Endodermal cell (in vitro differentiated cells): ENCODE measurements around the gene DCTD. TPM values are rescaled to one million over a fixed set of nuclear protein-coding genes. Genes with fewer than 3 reads are reported as not detected.

Experiments
- DNase-seq: peaks from one replicate; pipeline ENCODE4 v3.0.0-alpha.2; 2017
- H3K27ac ChIP-seq: 2 replicates; pipeline ENCODE4 v1.5.1; 2013; ENCODE audit warnings: mild to moderate bottlenecking, low read depth, low read length, moderate library complexity
- H3K27me3 ChIP-seq: 2 replicates; pipeline ENCODE4 v1.6.1; 2013; ENCODE audit warnings: mild to moderate bottlenecking, low read length, moderate library complexity; ENCODE audit not compliant: insufficient read depth, control insufficient read depth, poor library complexity, severe bottlenecking
- H3K36me3 ChIP-seq: 2 replicates; pipeline ENCODE4 v1.7.0; 2013; ENCODE audit warnings: mild to moderate bottlenecking, low read length, moderate library complexity; ENCODE audit not compliant: control insufficient read depth, insufficient read depth
- H3K4me1 ChIP-seq: one replicate; pipeline ENCODE4 v1.7.0; 2013; ENCODE audit warnings: low read length; ENCODE audit not compliant: control insufficient read depth, insufficient read depth
- H3K4me3 ChIP-seq: 2 replicates; pipeline ENCODE4 v1.5.1; 2013; ENCODE audit warnings: mild to moderate bottlenecking, low read length, moderate library complexity
- H3K9ac ChIP-seq: 2 replicates; pipeline ENCODE4 v1.6.1; 2013; ENCODE audit warnings: mild to moderate bottlenecking, low read length, moderate library complexity; ENCODE audit not compliant: poor library complexity, severe bottlenecking; ENCODE audit errors: extremely low read depth
- H3K9me3 ChIP-seq: 2 replicates; pipeline ENCODE4 v1.6.1; 2013; ENCODE audit warnings: mild to moderate bottlenecking, low read length, moderate library complexity; ENCODE audit not compliant: control insufficient read depth
- H3K27ac Mint-ChIP-seq: 2 replicates; pipeline ENCODE4 v1.8.0; 2020; ENCODE audit warnings: mixed read lengths
- H3K27me3 Mint-ChIP-seq: 2 replicates; pipeline ENCODE4 v1.8.0; 2021; ENCODE audit warnings: mild to moderate bottlenecking, mixed read lengths; ENCODE audit not compliant: insufficient read depth
- H3K36me3 Mint-ChIP-seq: 2 replicates; pipeline ENCODE4 v1.8.0; 2020; ENCODE audit warnings: low read depth, mixed read lengths
- H3K4me1 Mint-ChIP-seq: 2 replicates; pipeline ENCODE4 v1.8.0; 2020; ENCODE audit warnings: mixed read lengths
- H3K4me3 Mint-ChIP-seq: 2 replicates; pipeline ENCODE4 v1.8.0; 2020; ENCODE audit warnings: mild to moderate bottlenecking, moderate library complexity, mixed read lengths
- H3K9me3 Mint-ChIP-seq: 2 replicates; pipeline ENCODE4 v1.8.0; 2020; ENCODE audit warnings: mild to moderate bottlenecking, mixed read lengths
- WGBS, 2 experiments: methylation state at CpG; one replicate each; pipeline versions ENCODE4 v1.1.5 to v1.1.7; 2013; ENCODE audit warnings: missing lambda C conversion rate in 2 of 2, mixed read lengths in 1 of 2; ENCODE audit not compliant: insufficient coverage in 1 of 2, insufficient read length in 1 of 2; 5-methylcytosine and 5-hydroxymethylcytosine counted together
- total RNA-seq, 2 donors: library from RNA; stranded (reverse); fragmentation: NEBNext Ultra II Directional in 1 of 2; extraction: Animal tissue kit (Norgen Biotek cat#: 25700) in 1 of 2; gene quantifications; 2 replicates in 1 of 2; 3 replicates in 1 of 2; pipeline ENCODE4 v1.2.1, GENCODE V29; 2021
- TF ChIP-seq, protein P1 (sequence below): fragments of 200-600 bp; sonication (generic); conservative IDR thresholded peaks from 2 replicates; pipeline ENCODE4 v1.5.0; 2021; ENCODE audit warnings: antibody characterized with exemption, mild to moderate bottlenecking

The DCTD gene
- total RNA-seq, 2 donors from 2014 or later = 104 to 111 TPM

- Mint-ChIP-seq H3K4me3 (no peak overlapping the region), H3K36me3 (no peaks in the 10 kb centered on the region), H3K9me3 (no peaks in the 10 kb centered on the region), H3K27me3 (no peaks in the 10 kb centered on the region), H3K4me1 (peaks cover 6% of the 10 kb centered on the region), H3K27ac (no peak overlapping the region)
- TF ChIP-seq, protein P1, sequence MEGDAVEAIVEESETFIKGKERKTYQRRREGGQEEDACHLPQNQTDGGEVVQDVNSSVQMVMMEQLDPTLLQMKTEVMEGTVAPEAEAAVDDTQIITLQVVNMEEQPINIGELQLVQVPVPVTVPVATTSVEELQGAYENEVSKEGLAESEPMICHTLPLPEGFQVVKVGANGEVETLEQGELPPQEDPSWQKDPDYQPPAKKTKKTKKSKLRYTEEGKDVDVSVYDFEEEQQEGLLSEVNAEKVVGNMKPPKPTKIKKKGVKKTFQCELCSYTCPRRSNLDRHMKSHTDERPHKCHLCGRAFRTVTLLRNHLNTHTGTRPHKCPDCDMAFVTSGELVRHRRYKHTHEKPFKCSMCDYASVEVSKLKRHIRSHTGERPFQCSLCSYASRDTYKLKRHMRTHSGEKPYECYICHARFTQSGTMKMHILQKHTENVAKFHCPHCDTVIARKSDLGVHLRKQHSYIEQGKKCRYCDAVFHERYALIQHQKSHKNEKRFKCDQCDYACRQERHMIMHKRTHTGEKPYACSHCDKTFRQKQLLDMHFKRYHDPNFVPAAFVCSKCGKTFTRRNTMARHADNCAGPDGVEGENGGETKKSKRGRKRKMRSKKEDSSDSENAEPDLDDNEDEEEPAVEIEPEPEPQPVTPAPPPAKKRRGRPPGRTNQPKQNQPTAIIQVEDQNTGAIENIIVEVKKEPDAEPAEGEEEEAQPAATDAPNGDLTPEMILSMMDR = no peak
- no peak overlapping the region for H3K9ac ChIP-seq
- H3K4me3 ChIP-seq = no peak overlapping the region
- no peak overlapping the region for H3K27ac ChIP-seq
- WGBS, 2 experiments = 92 to 93% methylated on average over 3 to 4 of the region's 4 CpGs
- DNase-seq = no peak
- H3K27me3 ChIP-seq = no peaks in the 10 kb centered on the region
- no peaks in the 10 kb centered on the region for H3K9me3 ChIP-seq
- H3K36me3 ChIP-seq = no peaks in the 10 kb centered on the region
- H3K4me1 ChIP-seq = no peaks in the 10 kb centered on the region
Observed at GRCh38 chr4:182869697-182870096, 47.5 kb downstream of the DCTD start.

DNA sequence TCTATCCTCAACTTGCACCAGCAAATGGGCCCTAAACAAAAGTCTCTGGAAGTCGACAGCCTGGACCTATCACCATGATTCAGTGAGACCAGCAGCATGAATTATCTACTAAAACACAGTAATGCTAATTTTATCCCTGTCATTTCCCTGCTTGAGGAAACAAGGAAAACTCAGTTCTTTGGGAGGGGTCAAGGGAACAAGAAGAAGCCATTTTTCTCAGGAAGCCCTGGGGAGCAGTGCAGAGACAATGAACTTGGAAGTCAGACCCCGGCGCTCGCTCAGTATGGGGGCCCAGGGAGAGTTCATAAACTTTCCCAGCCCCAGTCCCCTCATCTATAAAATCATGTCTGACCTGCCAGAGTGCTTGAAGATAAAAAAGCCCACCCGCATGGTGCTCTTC is 50.4 kb downstream of the DCTD start:
- H3K9me3 Mint-ChIP-seq = no peaks in the 10 kb centered on the region
- Histone ChIP-seq H3K36me3 (no peaks in the 10 kb centered on the region), H3K4me3 (no peak overlapping the region), H3K4me1 (no peaks in the 10 kb centered on the region), H3K9ac (no peak overlapping the region), H3K9me3 (no peaks in the 10 kb centered on the region), H3K27ac (peak overlapping the region; percentile 38), H3K27me3 (no peaks in the 10 kb centered on the region)
- H3K27ac Mint-ChIP-seq = no peak overlapping the region
- H3K4me1 Mint-ChIP-seq = peaks cover 28% of the 10 kb centered on the region
- DNase-seq = no peak
- H3K4me3 Mint-ChIP-seq = no peak overlapping the region
- H3K36me3 Mint-ChIP-seq = no peaks in the 10 kb centered on the region
- TF ChIP-seq, protein P1 = no peak
- WGBS, 2 experiments = 86 to 100% methylated on average over 2 to 5 of the region's 5 CpGs
- peaks cover 3% of the 10 kb centered on the region for H3K27me3 Mint-ChIP-seq

DNA sequence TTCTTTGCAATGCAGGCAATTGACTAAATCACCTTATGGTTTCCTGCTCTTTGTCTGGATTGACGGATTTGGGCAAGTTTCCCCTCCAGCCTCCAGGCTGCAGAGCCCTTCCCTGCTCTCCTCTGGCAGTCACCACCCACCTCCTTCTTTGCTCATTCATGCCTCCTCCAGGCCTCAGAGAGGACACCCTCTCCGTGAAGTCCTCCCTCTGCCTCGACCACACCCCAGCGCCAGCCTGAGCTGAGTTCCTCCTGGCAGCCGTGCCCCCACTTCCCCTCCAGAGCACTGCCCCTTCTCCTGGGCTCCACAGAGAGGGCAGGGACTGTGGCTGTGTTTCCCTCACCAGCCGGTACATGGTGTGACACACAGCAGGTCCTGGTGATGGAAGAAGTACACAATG is 53.7 kb downstream of the DCTD start:
- no peaks in the 10 kb centered on the region for H3K36me3 Mint-ChIP-seq
- 82 to 90% methylated on average over 1 to 6 of the region's 6 CpGs for WGBS, 2 experiments
- no peaks in the 10 kb centered on the region for H3K27me3 ChIP-seq
- H3K27me3 Mint-ChIP-seq = peaks cover 5% of the 10 kb centered on the region
- peaks cover 36% of the 10 kb centered on the region for H3K4me1 Mint-ChIP-seq
- H3K4me1 ChIP-seq = no peaks in the 10 kb centered on the region
- H3K27ac ChIP-seq = no peak overlapping the region
- no peaks in the 10 kb centered on the region for H3K36me3 ChIP-seq
- DNase-seq = peak; percentile 58
- TF ChIP-seq, protein P1 = no peak
- H3K4me3 ChIP-seq = no peak overlapping the region
- H3K9ac ChIP-seq = no peak overlapping the region
- H3K9me3 Mint-ChIP-seq = no peaks in the 10 kb centered on the region
- peak overlapping the region; percentile 19 for H3K27ac Mint-ChIP-seq
- H3K9me3 ChIP-seq = no peaks in the 10 kb centered on the region
- no peak overlapping the region for H3K4me3 Mint-ChIP-seq
